Hepatocyte (in vitro differentiated cells): ENCODE results near the gene CCDC188. TPM values are rescaled to one million over a fixed set of nuclear protein-coding genes. Genes with fewer than 3 reads are reported as not detected.

Experiments used
- DNase-seq: peaks from one replicate; pipeline ENCODE4 v3.0.0-alpha.2; 2016; ENCODE audit warnings: low spot score
- H2AFZ ChIP-seq: fragments of 200-600 bp; sonication (generic); 2 replicates; pipeline ENCODE4 v1.6.0; 2016; ENCODE audit warnings: antibody characterized with exemption, mild to moderate bottlenecking
- H3K27ac ChIP-seq: fragments of 200-600 bp; sonication (generic); 2 replicates; pipeline ENCODE4 v1.5.1; 2016; ENCODE audit warnings: mild to moderate bottlenecking
- H3K27me3 ChIP-seq: fragments of 200-600 bp; sonication (generic); 2 replicates; pipeline ENCODE4 v1.6.1; 2016
- H3K36me3 ChIP-seq: fragments of 200-600 bp; sonication (generic); replicated peaks from 2 replicates; pipeline ENCODE4 v1.5.1; 2016; ENCODE audit warnings: low read depth; ENCODE audit not compliant: insufficient read depth
- H3K4me1 ChIP-seq: fragments of 200-600 bp; sonication (generic); 2 replicates; pipeline ENCODE4 v1.5.1; 2016; ENCODE audit warnings: mild to moderate bottlenecking, moderate library complexity; ENCODE audit not compliant: insufficient read depth
- H3K4me2 ChIP-seq: fragments of 200-600 bp; sonication (generic); 2 replicates; pipeline ENCODE4 v1.6.0; 2016
- H3K4me3 ChIP-seq: fragments of 200-600 bp; sonication (generic); 2 replicates; pipeline ENCODE4 v1.5.1; 2016; ENCODE audit warnings: mild to moderate bottlenecking
- H3K79me2 ChIP-seq: fragments of 200-600 bp; sonication (generic); 2 replicates; pipeline ENCODE4 v1.6.0; 2017; ENCODE audit warnings: mild to moderate bottlenecking
- H3K9me2 ChIP-seq: fragments of 200-600 bp; sonication (generic); replicated peaks from 2 replicates; pipeline ENCODE4 v1.6.0; 2017; ENCODE audit warnings: mild to moderate bottlenecking; ENCODE audit not compliant: insufficient read depth
- H3K9me3 ChIP-seq: fragments of 200-600 bp; sonication (generic); 2 replicates; pipeline ENCODE4 v1.5.1; 2016; ENCODE audit warnings: low read depth, mild to moderate bottlenecking
- H4K20me1 ChIP-seq: fragments of 200-600 bp; sonication (generic); 2 replicates; pipeline ENCODE4 v1.6.0; 2016; ENCODE audit warnings: mild to moderate bottlenecking; ENCODE audit not compliant: insufficient read depth, poor library complexity, severe bottlenecking
- EZH2 ChIP-seq: fragments of 200-600 bp; sonication (generic); IDR thresholded peaks from 2 replicates; pipeline ENCODE4 v1.6.1; 2016; ENCODE audit warnings: antibody characterized with exemption, mild to moderate bottlenecking, borderline replicate concordance
- EZH2phosphoT487 ChIP-seq: fragments of 200-600 bp; sonication (generic); IDR thresholded peaks from one replicate; pipeline ENCODE4 v1.6.1; 2018; ENCODE audit warnings: antibody characterized with exemption, mild to moderate bottlenecking, low read depth, moderate library complexity; ENCODE audit not compliant: unreplicated experiment, severe bottlenecking
- WGBS: methylation state at CpG from one replicate; pipeline ENCODE4 v1.1.6; 2016; ENCODE audit warnings: low lambda C conversion rate; ENCODE audit errors: missing lambda C conversion rate; 5-methylcytosine and 5-hydroxymethylcytosine counted together
- polyA plus RNA-seq: library from polyadenylated mRNA; unstranded; fragments of >200 nt; fragmentation: Nextera tagmentation; extraction: Ambion mirVana; gene quantifications from 2 replicates; pipeline ENCODE4 v1.2.1, GENCODE V29; 2016
- total RNA-seq: library from RNA; depleted of rRNA; stranded (reverse); fragments of >200 nt; gene quantifications from 2 replicates; pipeline ENCODE4 v1.2.3, GENCODE V29; 2014
- TF ChIP-seq, protein P1 (sequence below): fragments of 200-600 bp; sonication (generic); IDR thresholded peaks from 2 replicates; pipeline ENCODE4 v1.5.1; 2016; ENCODE audit warnings: antibody characterized with exemption, mild to moderate bottlenecking; ENCODE audit not compliant: poor library complexity

The CCDC188 gene
- total and polyA plus RNA-seq, 2 experiments from 2014 or later, result not detected

DNA sequence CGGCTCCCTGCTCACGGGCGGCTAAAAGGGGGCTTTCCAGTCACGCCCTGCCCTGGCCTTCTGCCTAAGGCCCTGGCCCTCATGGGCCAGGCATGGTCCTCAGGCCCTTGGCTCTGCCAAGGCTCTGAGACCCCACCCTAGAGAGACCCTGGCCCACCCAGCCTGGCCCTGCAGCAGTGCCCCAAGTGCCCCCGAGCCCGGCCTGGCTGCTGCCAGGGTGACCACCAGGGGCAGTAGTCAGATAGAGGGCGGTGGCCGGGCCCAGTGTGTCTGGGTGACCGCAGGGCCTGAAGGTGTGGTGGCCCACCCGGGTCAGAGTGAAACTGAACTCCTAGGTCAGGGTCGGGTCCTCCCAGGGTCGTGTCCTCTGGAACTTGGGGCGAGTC lies 29.4 kb upstream of the CCDC188 start:
- Histone ChIP-seq H3K4me3 (no peak overlapping the region), H3K9me3 (no peaks in the 10 kb centered on the region), H3K4me2 (no peak overlapping the region), H2AFZ (no peak overlapping the region), H3K36me3 (no peaks in the 10 kb centered on the region), H3K27me3 (no peaks in the 10 kb centered on the region), H3K4me1 (peaks cover 5% of the 10 kb centered on the region), H3K27ac (no peak overlapping the region), H3K79me2 (no peaks in the 10 kb centered on the region), H3K9me2 (no peaks in the 10 kb centered on the region), H4K20me1 (no peaks in the 10 kb centered on the region)
- TF ChIP-seq, protein P1, sequence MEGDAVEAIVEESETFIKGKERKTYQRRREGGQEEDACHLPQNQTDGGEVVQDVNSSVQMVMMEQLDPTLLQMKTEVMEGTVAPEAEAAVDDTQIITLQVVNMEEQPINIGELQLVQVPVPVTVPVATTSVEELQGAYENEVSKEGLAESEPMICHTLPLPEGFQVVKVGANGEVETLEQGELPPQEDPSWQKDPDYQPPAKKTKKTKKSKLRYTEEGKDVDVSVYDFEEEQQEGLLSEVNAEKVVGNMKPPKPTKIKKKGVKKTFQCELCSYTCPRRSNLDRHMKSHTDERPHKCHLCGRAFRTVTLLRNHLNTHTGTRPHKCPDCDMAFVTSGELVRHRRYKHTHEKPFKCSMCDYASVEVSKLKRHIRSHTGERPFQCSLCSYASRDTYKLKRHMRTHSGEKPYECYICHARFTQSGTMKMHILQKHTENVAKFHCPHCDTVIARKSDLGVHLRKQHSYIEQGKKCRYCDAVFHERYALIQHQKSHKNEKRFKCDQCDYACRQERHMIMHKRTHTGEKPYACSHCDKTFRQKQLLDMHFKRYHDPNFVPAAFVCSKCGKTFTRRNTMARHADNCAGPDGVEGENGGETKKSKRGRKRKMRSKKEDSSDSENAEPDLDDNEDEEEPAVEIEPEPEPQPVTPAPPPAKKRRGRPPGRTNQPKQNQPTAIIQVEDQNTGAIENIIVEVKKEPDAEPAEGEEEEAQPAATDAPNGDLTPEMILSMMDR, result peak; percentile 24
- TF ChIP-seq EZH2phosphoT487, result no peak
- DNase-seq, result no peak
- 96% methylated on average over 12 of the region's 13 CpGs for WGBS

DNA sequence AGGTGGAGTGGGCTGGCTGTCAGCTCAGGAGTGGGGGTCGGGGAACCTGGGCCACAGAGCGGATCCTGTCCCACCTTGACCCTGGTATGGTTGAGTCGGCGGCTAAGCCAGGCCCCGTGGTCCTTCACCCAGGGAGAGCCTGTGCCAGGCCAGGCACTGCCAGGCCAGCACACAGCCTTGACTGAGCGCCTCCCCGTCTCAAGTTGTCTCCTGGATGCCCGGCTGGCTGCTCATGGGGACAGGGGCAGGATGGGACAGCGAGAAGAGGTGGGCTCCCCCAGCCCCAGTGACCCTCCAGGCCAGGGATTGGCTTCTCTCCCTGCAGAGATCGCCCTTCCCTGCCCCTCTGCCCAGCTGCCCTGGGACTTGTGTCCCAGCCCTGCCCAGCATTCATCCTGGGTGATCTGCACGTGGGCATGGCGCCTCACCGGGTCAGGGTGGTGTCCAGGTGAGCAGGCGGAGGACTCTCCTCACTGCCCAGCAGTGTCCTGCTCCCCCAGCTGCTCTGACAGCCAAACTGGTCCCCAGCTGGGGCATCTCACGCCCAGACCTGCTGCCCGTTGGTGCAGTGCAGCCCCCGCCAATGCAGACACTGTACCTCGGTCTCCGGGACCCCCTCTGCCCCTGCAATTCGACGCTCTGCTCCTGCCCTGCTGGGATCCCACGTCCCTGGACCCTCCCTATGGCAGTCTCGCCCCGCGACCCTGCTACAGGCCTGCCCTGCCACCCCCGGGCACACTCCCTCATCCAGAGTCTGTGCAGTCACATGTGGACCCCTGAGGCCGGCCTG lies 28.8 kb upstream of the CCDC188 start:
- H3K79me2 ChIP-seq, result no peaks in the 10 kb centered on the region
- peaks cover 6% of the 10 kb centered on the region for H3K4me1 ChIP-seq
- H3K9me2 ChIP-seq, result no peaks in the 10 kb centered on the region
- TF ChIP-seq EZH2 (no peak), EZH2phosphoT487 (no peak)
- TF ChIP-seq, protein P1, result no peak
- H3K4me3 ChIP-seq, result no peak overlapping the region
- H3K27me3 ChIP-seq, result no peaks in the 10 kb centered on the region
- DNase-seq, result no peak
- H4K20me1 ChIP-seq, result no peaks in the 10 kb centered on the region
- no peak overlapping the region for H3K27ac ChIP-seq
- no peak overlapping the region for H2AFZ ChIP-seq
- H3K9me3 ChIP-seq, result no peaks in the 10 kb centered on the region
- WGBS, result 95% methylated on average over 22 of the region's 27 CpGs
- no peak overlapping the region for H3K4me2 ChIP-seq
- H3K36me3 ChIP-seq, result no peaks in the 10 kb centered on the region

DNA sequence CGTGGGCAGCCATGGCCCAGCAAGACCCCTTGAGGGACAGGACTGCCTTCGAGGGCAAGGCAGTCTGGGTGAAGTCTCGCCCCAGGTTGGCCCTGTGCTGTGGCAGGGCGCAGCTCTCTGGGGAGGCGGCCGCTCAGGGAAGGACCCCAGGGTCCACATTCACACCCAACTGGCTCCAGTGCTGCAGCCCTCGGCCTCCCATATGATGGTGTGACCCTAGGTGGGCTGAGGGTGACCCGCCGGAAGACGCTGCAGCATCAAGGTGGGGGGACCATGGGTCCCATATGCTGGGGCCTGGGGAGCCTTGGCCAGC lies 28.0 kb upstream of the CCDC188 start:
- whole genome bisulfite sequencing, result 93% methylated on average over 10 of the region's 10 CpGs
- Histone ChIP-seq H3K27ac (no peak overlapping the region), H3K4me3 (no peak overlapping the region), H2AFZ (no peak overlapping the region), H3K4me1 (peaks cover 13% of the 10 kb centered on the region), H3K4me2 (no peak overlapping the region), H4K20me1 (no peaks in the 10 kb centered on the region), H3K79me2 (no peaks in the 10 kb centered on the region), H3K9me3 (no peaks in the 10 kb centered on the region), H3K27me3 (no peaks in the 10 kb centered on the region), H3K36me3 (no peaks in the 10 kb centered on the region), H3K9me2 (no peaks in the 10 kb centered on the region)
- no peak for DNase-seq
- TF ChIP-seq, protein P1, result no peak
- TF ChIP-seq EZH2phosphoT487, result no peak
- no peak for TF ChIP-seq EZH2
